Keratinocyte (primary cell): ENCODE results near the gene ANO10. TPM values are rescaled to one million over a fixed set of nuclear protein-coding genes. Genes with fewer than 3 reads are reported as not detected.

Source experiments
- DNase-seq: peaks from one replicate; pipeline ENCODE4 v3.0.0-alpha.2; 2011; ENCODE audit warnings: low read depth, missing footprints, low spot score
- FAIRE-seq: peaks from 2 replicates; lab custom pipeline; 2011; peaks lifted over from hg19 to GRCh38; lab: Jason Lieb, UNC
- H2AFZ ChIP-seq: 2 replicates; pipeline ENCODE4 v1.6.0; 2012; ENCODE audit warnings: low read length, control low read depth, inconsistent platforms; ENCODE audit not compliant: control insufficient read depth
- H3K27ac ChIP-seq: 2 replicates; pipeline ENCODE4 v1.5.1; 2011; ENCODE audit warnings: low read length; ENCODE audit not compliant: control insufficient read depth, insufficient read depth
- H3K27me3 ChIP-seq: 3 replicates; pipeline ENCODE4 v1.6.0; 2011; ENCODE audit warnings: low read length; ENCODE audit not compliant: control insufficient read depth, insufficient read depth; ENCODE audit errors: extremely low read depth
- H3K36me3 ChIP-seq, 2 experiments: 2 replicates in 1 of 2; 3 replicates in 1 of 2; pipeline ENCODE4 v1.5.1; 2011; ENCODE audit warnings: low read length in 2 of 2, mild to moderate bottlenecking in 1 of 2; ENCODE audit not compliant: control insufficient read depth in 2 of 2, insufficient read depth in 2 of 2; ENCODE audit errors: extremely low read depth in 1 of 2
- H3K4me1 ChIP-seq: 3 replicates; pipeline ENCODE4 v1.5.1; 2011; ENCODE audit warnings: low read length; ENCODE audit not compliant: control insufficient read depth, insufficient read depth; ENCODE audit errors: extremely low read depth
- H3K4me2 ChIP-seq: 3 replicates; pipeline ENCODE4 v1.6.0; 2011; ENCODE audit warnings: low read depth, low read length; ENCODE audit not compliant: control insufficient read depth, insufficient read depth; ENCODE audit errors: extremely low read depth
- H3K4me3 ChIP-seq, 3 experiments: fragments of 200-600 bp in 1 of 3; sonication (generic) in 1 of 3; 2 replicates in 2 of 3; 3 replicates in 1 of 3; pipeline ENCODE4 v1.5.1; 2011 to 2016; ENCODE audit warnings: low read length in 3 of 3, mild to moderate bottlenecking in 3 of 3, control low read depth in 2 of 3, inconsistent platforms in 1 of 3, low read depth in 1 of 3, mixed read lengths in 1 of 3, mixed run types in 1 of 3, moderate library complexity in 1 of 3; ENCODE audit not compliant: control insufficient read depth in 2 of 3, insufficient read depth in 2 of 3; ENCODE audit errors: extremely low read depth in 1 of 3
- H3K79me2 ChIP-seq: 2 replicates; pipeline ENCODE4 v1.6.0; 2012; ENCODE audit warnings: low read length; ENCODE audit not compliant: control insufficient read depth, insufficient read depth
- H3K9ac ChIP-seq: 3 replicates; pipeline ENCODE4 v1.6.0; 2011; ENCODE audit warnings: low read length; ENCODE audit not compliant: control insufficient read depth, insufficient read depth; ENCODE audit errors: extremely low read depth
- H3K9me1 ChIP-seq: 3 replicates; pipeline ENCODE4 v1.6.0; 2011; ENCODE audit warnings: low read length; ENCODE audit not compliant: control insufficient read depth, insufficient read depth; ENCODE audit errors: extremely low read depth
- H3K9me3 ChIP-seq: 2 replicates; pipeline ENCODE4 v1.5.1; 2012; ENCODE audit warnings: low read depth, low read length; ENCODE audit not compliant: control insufficient read depth
- H4K20me1 ChIP-seq: 3 replicates; pipeline ENCODE4 v1.6.0; 2011; ENCODE audit warnings: low read length; ENCODE audit not compliant: control insufficient read depth, insufficient read depth; ENCODE audit errors: extremely low read depth
- EZH2 ChIP-seq: IDR thresholded peaks from one replicate; pipeline ENCODE4 v1.6.1; 2012; ENCODE audit warnings: inconsistent platforms, mild to moderate bottlenecking, low read length, moderate library complexity
- dilution Hi-C: fragments of 300-500 bp; cut with MboI; formaldehyde crosslinking; loops from one replicate; pipeline ENCODE4 v1.7.0; 2020; ENCODE audit warnings: low sequenced_read_pairs; ENCODE audit not compliant: extremely low pct_ligation_motif_present
- polyA plus RNA-seq, 5 experiments: library from polyadenylated mRNA; depleted of rRNA in 3 of 5; stranded (reverse) in 3 of 5; stranded (forward) in 1 of 5; unstranded in 1 of 5; fragments of >200 nt; gene quantifications; 1 replicate in 1 of 5; 2 replicates in 3 of 5; 3 replicates in 1 of 5; pipeline versions ENCODE4 v1.2.1 to v1.2.3, GENCODE V29; 2011 to 2012; ENCODE audit warnings: missing spikeins in 2 of 5, low read depth in 1 of 5, low replicate concordance in 1 of 5
- TF ChIP-seq, protein P1 (sequence below), 3 experiments: IDR thresholded peaks in 1 of 3; conservative IDR thresholded peaks in 1 of 3; optimal IDR thresholded peaks in 1 of 3; 2 replicates in 2 of 3; 3 replicates in 1 of 3; pipeline versions ENCODE3 to v1.5.1; 2011; ENCODE audit warnings: low read length in 3 of 3, mild to moderate bottlenecking in 3 of 3, moderate library complexity in 2 of 3, control low read depth in 1 of 3, inconsistent platforms in 1 of 3; ENCODE audit not compliant: insufficient read depth in 2 of 3; ENCODE audit errors: extremely low read depth in 1 of 3

Gene ANO10
- polyA plus RNA-seq, 1 donor (not counting 4 experiments of a cell fraction or from before 2014, with no cell fraction given): 48.8 TPM

DNA sequence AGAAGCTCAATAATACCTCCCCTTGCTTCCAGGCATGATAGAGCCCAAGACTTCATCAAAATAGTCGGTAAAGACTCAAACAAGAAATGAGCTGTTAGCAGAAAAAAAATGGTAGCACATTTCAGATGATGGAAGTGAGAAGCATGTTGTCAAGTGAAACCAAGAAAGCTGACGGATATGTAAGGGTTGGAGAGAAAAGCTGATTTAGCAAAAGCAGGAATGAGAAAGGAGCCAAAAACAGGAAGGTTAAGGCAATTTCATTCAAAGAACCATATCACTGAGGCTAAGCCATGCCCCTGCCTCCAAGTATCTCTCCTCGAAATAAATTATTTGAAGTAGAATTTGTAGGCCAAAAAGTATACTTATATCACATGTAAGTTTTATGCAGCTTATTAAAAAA lies 88.8 kb downstream of the ANO10 start:
- Histone ChIP-seq H3K27me3 (no peaks in the 10 kb centered on the region), H3K27ac (no peak overlapping the region), H3K9me1 (no peaks in the 10 kb centered on the region), H3K4me3 (no peak overlapping the region), H3K79me2 (no peaks in the 10 kb centered on the region), H2AFZ (no peak overlapping the region), H4K20me1 (no peaks in the 10 kb centered on the region), H3K9ac (no peak overlapping the region), H3K4me2 (no peak overlapping the region), H3K4me1 (peaks cover 5% of the 10 kb centered on the region), H3K36me3 (peaks cover 0 to 1% of the 10 kb centered on the region in 2 experiments), H3K9me3 (no peaks in the 10 kb centered on the region)
- TF ChIP-seq, protein P1, sequence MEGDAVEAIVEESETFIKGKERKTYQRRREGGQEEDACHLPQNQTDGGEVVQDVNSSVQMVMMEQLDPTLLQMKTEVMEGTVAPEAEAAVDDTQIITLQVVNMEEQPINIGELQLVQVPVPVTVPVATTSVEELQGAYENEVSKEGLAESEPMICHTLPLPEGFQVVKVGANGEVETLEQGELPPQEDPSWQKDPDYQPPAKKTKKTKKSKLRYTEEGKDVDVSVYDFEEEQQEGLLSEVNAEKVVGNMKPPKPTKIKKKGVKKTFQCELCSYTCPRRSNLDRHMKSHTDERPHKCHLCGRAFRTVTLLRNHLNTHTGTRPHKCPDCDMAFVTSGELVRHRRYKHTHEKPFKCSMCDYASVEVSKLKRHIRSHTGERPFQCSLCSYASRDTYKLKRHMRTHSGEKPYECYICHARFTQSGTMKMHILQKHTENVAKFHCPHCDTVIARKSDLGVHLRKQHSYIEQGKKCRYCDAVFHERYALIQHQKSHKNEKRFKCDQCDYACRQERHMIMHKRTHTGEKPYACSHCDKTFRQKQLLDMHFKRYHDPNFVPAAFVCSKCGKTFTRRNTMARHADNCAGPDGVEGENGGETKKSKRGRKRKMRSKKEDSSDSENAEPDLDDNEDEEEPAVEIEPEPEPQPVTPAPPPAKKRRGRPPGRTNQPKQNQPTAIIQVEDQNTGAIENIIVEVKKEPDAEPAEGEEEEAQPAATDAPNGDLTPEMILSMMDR (optimal IDR thresholded peaks at IDR 0.05 in 1 of 3, IDR thresholded peaks at IDR 0.05 in 1 of 3, conservative IDR thresholded peaks at IDR 0.05 in 1 of 3; ENCODE audit: extremely low read depth in 1 of 3, insufficient read depth in 2 of 3, low read length in 3 of 3): no peak
- TF ChIP-seq EZH2: no peak
- FAIRE-seq (no peak), DNase-seq (no peak)
- dilution Hi-C loops: no loop called here

DNA sequence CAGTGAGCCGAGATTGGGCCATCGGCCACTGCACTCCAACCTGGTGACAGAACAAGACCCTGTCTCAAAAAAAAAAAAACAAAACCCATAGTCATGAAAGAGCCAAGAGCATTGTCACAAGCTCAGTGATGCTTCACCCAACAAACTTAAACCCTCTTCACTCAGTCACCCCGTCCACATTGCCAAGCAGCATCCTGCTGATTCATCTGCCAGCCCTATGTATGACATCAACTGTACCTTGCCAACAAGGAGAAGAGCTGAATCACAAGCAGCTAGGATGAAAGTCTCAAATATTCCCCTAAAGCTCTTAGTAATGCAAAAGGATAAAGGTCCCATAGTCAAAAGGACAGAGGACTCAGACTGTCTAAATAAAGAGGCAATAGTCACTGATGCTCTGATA lies 90.0 kb downstream of the ANO10 start:
- no peak overlapping the region for H3K4me2 ChIP-seq
- no peak overlapping the region for H3K9ac ChIP-seq
- H3K4me1 ChIP-seq: peaks cover 5% of the 10 kb centered on the region
- H3K27ac ChIP-seq: no peak overlapping the region
- TF ChIP-seq EZH2: no peak
- TF ChIP-seq, protein P1 (optimal IDR thresholded peaks at IDR 0.05 in 1 of 3, IDR thresholded peaks at IDR 0.05 in 1 of 3, conservative IDR thresholded peaks at IDR 0.05 in 1 of 3; ENCODE audit: extremely low read depth in 1 of 3, insufficient read depth in 2 of 3, low read length in 3 of 3): no peak
- no peak overlapping the region for H2AFZ ChIP-seq
- no peak for DNase-seq
- no peak overlapping the region for H3K4me3 ChIP-seq
- peaks cover 0 to 1% of the 10 kb centered on the region in 2 experiments for H3K36me3 ChIP-seq
- no peaks in the 10 kb centered on the region for H3K9me3 ChIP-seq
- H3K9me1 ChIP-seq: no peaks in the 10 kb centered on the region
- dilution Hi-C loops: no loop called here
- H3K27me3 ChIP-seq: no peaks in the 10 kb centered on the region
- H4K20me1 ChIP-seq: no peaks in the 10 kb centered on the region
- no peaks in the 10 kb centered on the region for H3K79me2 ChIP-seq
- peak; percentile 82 for FAIRE-seq
